Measurements from ENCODE around the gene DLL3.

DNA sequence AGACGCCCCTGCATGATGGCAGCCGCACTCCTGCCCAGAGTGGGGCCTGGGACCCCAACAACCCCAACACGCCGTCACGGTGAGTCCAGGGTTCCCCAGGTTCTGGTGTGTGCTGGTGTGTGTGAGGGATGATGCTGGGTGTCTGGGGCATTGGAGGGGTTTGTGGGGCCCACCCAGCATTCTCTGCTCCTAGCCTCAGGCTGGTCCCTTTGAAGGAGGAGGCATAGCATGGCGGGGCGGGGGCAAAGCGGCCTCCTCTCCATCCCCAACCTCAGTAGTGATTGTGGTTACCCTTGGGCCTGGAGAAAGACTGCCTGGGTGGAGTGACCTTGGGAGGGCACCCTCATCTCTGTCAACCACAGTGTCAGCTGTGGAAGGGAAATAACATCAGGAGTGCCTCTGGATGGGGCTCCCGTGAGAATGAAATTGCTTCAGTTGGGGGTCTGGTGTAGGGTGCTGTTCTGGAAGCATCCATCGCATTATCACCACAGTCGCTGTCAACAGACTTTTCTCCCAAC is 25.2 kb upstream of the DLL3 start:
- TF ChIP-seq, protein P1, sequence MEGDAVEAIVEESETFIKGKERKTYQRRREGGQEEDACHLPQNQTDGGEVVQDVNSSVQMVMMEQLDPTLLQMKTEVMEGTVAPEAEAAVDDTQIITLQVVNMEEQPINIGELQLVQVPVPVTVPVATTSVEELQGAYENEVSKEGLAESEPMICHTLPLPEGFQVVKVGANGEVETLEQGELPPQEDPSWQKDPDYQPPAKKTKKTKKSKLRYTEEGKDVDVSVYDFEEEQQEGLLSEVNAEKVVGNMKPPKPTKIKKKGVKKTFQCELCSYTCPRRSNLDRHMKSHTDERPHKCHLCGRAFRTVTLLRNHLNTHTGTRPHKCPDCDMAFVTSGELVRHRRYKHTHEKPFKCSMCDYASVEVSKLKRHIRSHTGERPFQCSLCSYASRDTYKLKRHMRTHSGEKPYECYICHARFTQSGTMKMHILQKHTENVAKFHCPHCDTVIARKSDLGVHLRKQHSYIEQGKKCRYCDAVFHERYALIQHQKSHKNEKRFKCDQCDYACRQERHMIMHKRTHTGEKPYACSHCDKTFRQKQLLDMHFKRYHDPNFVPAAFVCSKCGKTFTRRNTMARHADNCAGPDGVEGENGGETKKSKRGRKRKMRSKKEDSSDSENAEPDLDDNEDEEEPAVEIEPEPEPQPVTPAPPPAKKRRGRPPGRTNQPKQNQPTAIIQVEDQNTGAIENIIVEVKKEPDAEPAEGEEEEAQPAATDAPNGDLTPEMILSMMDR (IDR thresholded peaks at IDR 0.05; ENCODE audit: insufficient read depth, low read length, poor library complexity, severe bottlenecking), result no peak
- no peak for TF ChIP-seq EZH2phosphoT487 (conservative IDR thresholded peaks at IDR 0.05; ENCODE audit: low read length)

Data from SU-DHL-6 (cell line).